ENCODE results near the gene FBN1.

Gene FBN1

GRCh38 chr15:48614051-48614450 lies 31.5 kb downstream of the FBN1 start:
- DNase-seq: no peak
- no peaks in the 10 kb centered on the region for H4K20me1 ChIP-seq (ENCODE audit: insufficient read depth, low read length)
- no peak overlapping the region for H3K27ac ChIP-seq (ENCODE audit: low read length)
- no peak overlapping the region for H3K9ac ChIP-seq (ENCODE audit: low read length)
- H3K36me3 ChIP-seq (replicated peaks; ENCODE audit: insufficient read depth, low read length): no peaks in the 10 kb centered on the region
- H3K9me3 ChIP-seq (replicated peaks; ENCODE audit: insufficient read depth, low read length): no peaks in the 10 kb centered on the region
- no peak overlapping the region for H2AFZ ChIP-seq (ENCODE audit: low read length)
- no peaks in the 10 kb centered on the region for H3K27me3 ChIP-seq (replicated peaks; ENCODE audit: insufficient read depth, low read length)
- TF ChIP-seq EZH2phosphoT487 (IDR thresholded peaks at IDR 0.05; ENCODE audit: low read length): no peak
- TF ChIP-seq EZH2 (optimal IDR thresholded peaks at IDR 0.05; ENCODE audit: low read depth, low read length): no peak
- TF ChIP-seq, protein P1, sequence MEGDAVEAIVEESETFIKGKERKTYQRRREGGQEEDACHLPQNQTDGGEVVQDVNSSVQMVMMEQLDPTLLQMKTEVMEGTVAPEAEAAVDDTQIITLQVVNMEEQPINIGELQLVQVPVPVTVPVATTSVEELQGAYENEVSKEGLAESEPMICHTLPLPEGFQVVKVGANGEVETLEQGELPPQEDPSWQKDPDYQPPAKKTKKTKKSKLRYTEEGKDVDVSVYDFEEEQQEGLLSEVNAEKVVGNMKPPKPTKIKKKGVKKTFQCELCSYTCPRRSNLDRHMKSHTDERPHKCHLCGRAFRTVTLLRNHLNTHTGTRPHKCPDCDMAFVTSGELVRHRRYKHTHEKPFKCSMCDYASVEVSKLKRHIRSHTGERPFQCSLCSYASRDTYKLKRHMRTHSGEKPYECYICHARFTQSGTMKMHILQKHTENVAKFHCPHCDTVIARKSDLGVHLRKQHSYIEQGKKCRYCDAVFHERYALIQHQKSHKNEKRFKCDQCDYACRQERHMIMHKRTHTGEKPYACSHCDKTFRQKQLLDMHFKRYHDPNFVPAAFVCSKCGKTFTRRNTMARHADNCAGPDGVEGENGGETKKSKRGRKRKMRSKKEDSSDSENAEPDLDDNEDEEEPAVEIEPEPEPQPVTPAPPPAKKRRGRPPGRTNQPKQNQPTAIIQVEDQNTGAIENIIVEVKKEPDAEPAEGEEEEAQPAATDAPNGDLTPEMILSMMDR (IDR thresholded peaks at IDR 0.05; ENCODE audit: low read length): no peak
- H3K4me2 ChIP-seq (ENCODE audit: low read depth, low read length): no peak overlapping the region
- no peak overlapping the region for H3K4me3 ChIP-seq (ENCODE audit: low read length)
- H3K9me2 ChIP-seq (replicated peaks; ENCODE audit: insufficient read depth, low read length): no peaks in the 10 kb centered on the region
- no peaks in the 10 kb centered on the region for H3K79me2 ChIP-seq (ENCODE audit: low read length)
- H3K4me1 ChIP-seq (ENCODE audit: low read length): no peaks in the 10 kb centered on the region
- no peaks in the 10 kb centered on the region for H3F3A ChIP-seq (ENCODE audit: insufficient read depth, low read length)

DNA sequence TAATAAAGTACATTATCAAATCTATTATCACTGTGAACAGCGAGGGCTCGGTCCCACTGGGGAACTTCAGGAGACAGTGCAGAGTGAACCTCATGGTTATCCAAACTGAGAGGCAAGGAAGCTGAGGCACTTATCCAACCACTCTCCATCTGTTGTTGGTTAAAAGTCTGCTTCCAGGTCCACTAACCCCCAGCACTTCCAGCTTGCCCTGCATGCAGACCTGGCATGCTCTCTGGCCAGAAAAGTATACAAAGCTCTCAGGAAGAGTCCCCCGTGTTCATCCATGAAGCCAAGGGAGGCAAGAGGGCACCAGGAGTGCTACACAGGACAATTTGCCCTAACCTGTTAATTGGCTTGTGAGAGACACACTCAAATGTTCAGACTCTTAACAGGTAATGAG lies 36.0 kb downstream of the FBN1 start:
- no peaks in the 10 kb centered on the region for H4K20me1 ChIP-seq (ENCODE audit: insufficient read depth, low read length)
- no peaks in the 10 kb centered on the region for H3K9me2 ChIP-seq (replicated peaks; ENCODE audit: insufficient read depth, low read length)
- no peaks in the 10 kb centered on the region for H3K27me3 ChIP-seq (replicated peaks; ENCODE audit: insufficient read depth, low read length)
- no peak overlapping the region for H3K9ac ChIP-seq (ENCODE audit: low read length)
- no peaks in the 10 kb centered on the region for H3F3A ChIP-seq (ENCODE audit: insufficient read depth, low read length)
- H3K36me3 ChIP-seq (replicated peaks; ENCODE audit: insufficient read depth, low read length): no peaks in the 10 kb centered on the region
- no peak overlapping the region for H3K27ac ChIP-seq (ENCODE audit: low read length)
- no peaks in the 10 kb centered on the region for H3K9me3 ChIP-seq (replicated peaks; ENCODE audit: insufficient read depth, low read length)
- no peak for DNase-seq
- no peak overlapping the region for H3K4me2 ChIP-seq (ENCODE audit: low read depth, low read length)
- H3K4me1 ChIP-seq (ENCODE audit: low read length): no peaks in the 10 kb centered on the region
- no peak overlapping the region for H2AFZ ChIP-seq (ENCODE audit: low read length)
- TF ChIP-seq, protein P1 (IDR thresholded peaks at IDR 0.05; ENCODE audit: low read length): no peak
- TF ChIP-seq EZH2phosphoT487 (IDR thresholded peaks at IDR 0.05; ENCODE audit: low read length): no peak
- no peak for TF ChIP-seq EZH2 (optimal IDR thresholded peaks at IDR 0.05; ENCODE audit: low read depth, low read length)
- no peak overlapping the region for H3K4me3 ChIP-seq (ENCODE audit: low read length)
- H3K79me2 ChIP-seq (ENCODE audit: low read length): no peaks in the 10 kb centered on the region

GRCh38 chr15:48607846-48608245 lies 37.7 kb downstream of the FBN1 start:
- H3K9ac ChIP-seq (ENCODE audit: low read length): no peak overlapping the region
- no peaks in the 10 kb centered on the region for H4K20me1 ChIP-seq (ENCODE audit: insufficient read depth, low read length)
- no peak overlapping the region for H3K4me3 ChIP-seq (ENCODE audit: low read length)
- H3K4me2 ChIP-seq (ENCODE audit: low read depth, low read length): no peak overlapping the region
- peaks cover 11% of the 10 kb centered on the region; the same call in 1 of the 2 replicates for H3K4me1 ChIP-seq (ENCODE audit: low read length)
- no peak for TF ChIP-seq EZH2phosphoT487 (IDR thresholded peaks at IDR 0.05; ENCODE audit: low read length)
- TF ChIP-seq, protein P1 (IDR thresholded peaks at IDR 0.05; ENCODE audit: low read length): no peak
- no peak for TF ChIP-seq EZH2 (optimal IDR thresholded peaks at IDR 0.05; ENCODE audit: low read depth, low read length)
- H3K9me3 ChIP-seq (replicated peaks; ENCODE audit: insufficient read depth, low read length): no peaks in the 10 kb centered on the region
- no peaks in the 10 kb centered on the region for H3K27me3 ChIP-seq (replicated peaks; ENCODE audit: insufficient read depth, low read length)
- DNase-seq: no peak
- no peaks in the 10 kb centered on the region for H3K36me3 ChIP-seq (replicated peaks; ENCODE audit: insufficient read depth, low read length)
- no peaks in the 10 kb centered on the region for H3F3A ChIP-seq (ENCODE audit: insufficient read depth, low read length)
- H3K9me2 ChIP-seq (replicated peaks; ENCODE audit: insufficient read depth, low read length): no peaks in the 10 kb centered on the region
- no peaks in the 10 kb centered on the region for H3K79me2 ChIP-seq (ENCODE audit: low read length)
- H2AFZ ChIP-seq (ENCODE audit: low read length): no peak overlapping the region
- H3K27ac ChIP-seq (ENCODE audit: low read length): no peak overlapping the region

All from MM.1S (cell line).